Measurements from ENCODE around the gene KHDC4. TPM values are rescaled to one million over a fixed set of nuclear protein-coding genes. Genes with fewer than 3 reads are reported as not detected.

The KHDC4 gene
- total and polyA plus RNA-seq, 2 experiments from 2014 or later = 47.1 to 57.7 TPM

- TF ChIP-seq, protein P1, sequence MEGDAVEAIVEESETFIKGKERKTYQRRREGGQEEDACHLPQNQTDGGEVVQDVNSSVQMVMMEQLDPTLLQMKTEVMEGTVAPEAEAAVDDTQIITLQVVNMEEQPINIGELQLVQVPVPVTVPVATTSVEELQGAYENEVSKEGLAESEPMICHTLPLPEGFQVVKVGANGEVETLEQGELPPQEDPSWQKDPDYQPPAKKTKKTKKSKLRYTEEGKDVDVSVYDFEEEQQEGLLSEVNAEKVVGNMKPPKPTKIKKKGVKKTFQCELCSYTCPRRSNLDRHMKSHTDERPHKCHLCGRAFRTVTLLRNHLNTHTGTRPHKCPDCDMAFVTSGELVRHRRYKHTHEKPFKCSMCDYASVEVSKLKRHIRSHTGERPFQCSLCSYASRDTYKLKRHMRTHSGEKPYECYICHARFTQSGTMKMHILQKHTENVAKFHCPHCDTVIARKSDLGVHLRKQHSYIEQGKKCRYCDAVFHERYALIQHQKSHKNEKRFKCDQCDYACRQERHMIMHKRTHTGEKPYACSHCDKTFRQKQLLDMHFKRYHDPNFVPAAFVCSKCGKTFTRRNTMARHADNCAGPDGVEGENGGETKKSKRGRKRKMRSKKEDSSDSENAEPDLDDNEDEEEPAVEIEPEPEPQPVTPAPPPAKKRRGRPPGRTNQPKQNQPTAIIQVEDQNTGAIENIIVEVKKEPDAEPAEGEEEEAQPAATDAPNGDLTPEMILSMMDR (conservative IDR thresholded peaks at IDR 0.05; ENCODE audit: low read depth in 2 of 2) = peak; percentile 52 to 54
- no peak for TF ChIP-seq STAT1 (IDR thresholded peaks at IDR 0.05; ENCODE audit: unreplicated experiment)
- no peak for TF ChIP-seq NANOG (IDR thresholded peaks at IDR 0.05; ENCODE audit: borderline replicate concordance)
- TF ChIP-seq EZH2phosphoT487 (IDR thresholded peaks at IDR 0.05; ENCODE audit: unreplicated experiment) = no peak
- peak; percentile 56 for TF ChIP-seq POLR2AphosphoS5 (IDR thresholded peaks at IDR 0.05; ENCODE audit: low read depth)
- TF ChIP-seq REST (IDR thresholded peaks at IDR 0.05; ENCODE audit: unreplicated experiment) = peak; percentile 1
- peak; percentile 23; the same call in 1 of the 2 replicates for TF ChIP-seq CREB1 (CRISPR knock-in tag; IDR thresholded peaks at IDR 0.05; ENCODE audit: low read depth)
- TF ChIP-seq ZNF114 (CRISPR knock-in tag; IDR thresholded peaks at IDR 0.05) = no peak
- no peak for TF ChIP-seq EZH2 (IDR thresholded peaks at IDR 0.05; ENCODE audit: low read depth, unreplicated experiment)
Measured at GRCh38 chr1:155978325-155978972, 44.2 kb upstream of the KHDC4 start, which contains the start of gene ARHGEF2 (continued).

- peaks cover 66% of the 10 kb centered on the region for H3K4me1 ChIP-seq (ENCODE audit: insufficient read depth)
- no peaks in the 10 kb centered on the region for H3K27me3 ChIP-seq (ENCODE audit: insufficient read depth)
- H3K27ac Mint-ChIP-seq = peak overlapping the region; percentile 95
- H3K27me3 Mint-ChIP-seq (ENCODE audit: insufficient read depth, low read depth, poor library complexity) = peaks cover 33% of the 10 kb centered on the region
- H3K36me3 Mint-ChIP-seq (ENCODE audit: low read depth) = peaks cover 10% of the 10 kb centered on the region
- peaks cover 50% of the 10 kb centered on the region for H3K79me2 ChIP-seq (replicated peaks; ENCODE audit: insufficient read depth)
- no peak overlapping the region for H2AFZ ChIP-seq
- H3K4me3 ChIP-seq = peak overlapping the region; percentile 96
- peak overlapping the region; percentile 84 for H3K4me3 Mint-ChIP-seq
- TF ChIP-seq, protein P1 (conservative IDR thresholded peaks at IDR 0.05; ENCODE audit: low read depth in 2 of 2) = no peak
- no peak for TF ChIP-seq REST (IDR thresholded peaks at IDR 0.05; ENCODE audit: unreplicated experiment)
- peaks cover 37% of the 10 kb centered on the region for H4K20me1 ChIP-seq (replicated peaks; ENCODE audit: insufficient read depth)
- H3K4me2 ChIP-seq = peak overlapping the region; percentile 82
- H3K9me3 Mint-ChIP-seq = no peaks in the 10 kb centered on the region
- no peaks in the 10 kb centered on the region for H3K36me3 ChIP-seq (ENCODE audit: insufficient read depth)
- peaks cover 75% of the 10 kb centered on the region for H3K4me1 Mint-ChIP-seq
- H3F3A ChIP-seq (replicated peaks; ENCODE audit: low read depth) = peaks cover 22% of the 10 kb centered on the region
- ATAC-seq = peak; percentile 11
- peak overlapping the region; percentile 90 for H3K27ac ChIP-seq (ENCODE audit: low read depth)
- peak; percentile 56 for DNase-seq (ENCODE audit: low spot score)
- H3K9me2 ChIP-seq (ENCODE audit: insufficient read depth) = no peaks in the 10 kb centered on the region
Measured at GRCh38 chr1:155977690-155978324, 43.6 kb upstream of the KHDC4 start.

Data from GM23338 (cell line).